Mammary epithelial cell (primary cell): ENCODE results near the gene APOBEC3A.

Source experiments
- EZH2 ChIP-seq: IDR thresholded peaks from 2 replicates; pipeline ENCODE4 v1.6.1; 2012; ENCODE audit warnings: low read length, inconsistent platforms, borderline replicate concordance
- TF ChIP-seq, protein P1 (sequence below), 2 donors: IDR thresholded peaks in 1 of 2; conservative IDR thresholded peaks in 1 of 2; 2 replicates each; pipeline ENCODE4 v1.5.1; 2011 to 2012; ENCODE audit warnings: inconsistent platforms in 2 of 2, low read length in 2 of 2, mild to moderate bottlenecking in 2 of 2, control low read depth in 1 of 2, low read depth in 1 of 2; ENCODE audit not compliant: insufficient read depth in 1 of 2; ENCODE audit errors: extremely low read depth in 1 of 2

DNA sequence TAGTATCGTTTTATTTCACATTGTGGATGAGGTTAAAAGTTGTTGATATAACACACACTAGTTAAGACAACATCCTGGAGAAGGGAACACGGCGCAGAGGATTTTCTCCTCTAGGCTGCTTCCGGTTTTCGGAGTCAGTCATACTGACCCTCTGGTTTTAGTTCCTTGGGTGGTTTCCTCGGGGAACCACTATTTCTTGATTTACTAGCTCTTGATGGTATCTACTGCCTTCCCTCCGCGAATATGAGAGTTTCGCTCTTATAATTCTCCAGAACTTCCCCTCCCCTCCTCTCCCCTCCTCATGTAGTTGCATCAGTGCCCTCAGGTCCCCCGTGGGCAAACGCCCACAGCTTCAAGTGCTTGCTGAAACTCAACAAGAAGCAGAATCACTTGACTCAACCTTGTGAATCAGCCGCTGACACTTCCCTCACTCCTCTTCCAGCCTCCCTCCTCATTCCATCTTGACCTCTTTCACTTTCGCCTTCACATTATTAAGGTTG, 15.9 kb upstream of the APOBEC3A start:
- TF ChIP-seq, protein P1, sequence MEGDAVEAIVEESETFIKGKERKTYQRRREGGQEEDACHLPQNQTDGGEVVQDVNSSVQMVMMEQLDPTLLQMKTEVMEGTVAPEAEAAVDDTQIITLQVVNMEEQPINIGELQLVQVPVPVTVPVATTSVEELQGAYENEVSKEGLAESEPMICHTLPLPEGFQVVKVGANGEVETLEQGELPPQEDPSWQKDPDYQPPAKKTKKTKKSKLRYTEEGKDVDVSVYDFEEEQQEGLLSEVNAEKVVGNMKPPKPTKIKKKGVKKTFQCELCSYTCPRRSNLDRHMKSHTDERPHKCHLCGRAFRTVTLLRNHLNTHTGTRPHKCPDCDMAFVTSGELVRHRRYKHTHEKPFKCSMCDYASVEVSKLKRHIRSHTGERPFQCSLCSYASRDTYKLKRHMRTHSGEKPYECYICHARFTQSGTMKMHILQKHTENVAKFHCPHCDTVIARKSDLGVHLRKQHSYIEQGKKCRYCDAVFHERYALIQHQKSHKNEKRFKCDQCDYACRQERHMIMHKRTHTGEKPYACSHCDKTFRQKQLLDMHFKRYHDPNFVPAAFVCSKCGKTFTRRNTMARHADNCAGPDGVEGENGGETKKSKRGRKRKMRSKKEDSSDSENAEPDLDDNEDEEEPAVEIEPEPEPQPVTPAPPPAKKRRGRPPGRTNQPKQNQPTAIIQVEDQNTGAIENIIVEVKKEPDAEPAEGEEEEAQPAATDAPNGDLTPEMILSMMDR (conservative IDR thresholded peaks at IDR 0.05 in 1 of 2, IDR thresholded peaks at IDR 0.05 in 1 of 2; ENCODE audit: extremely low read depth in 1 of 2, insufficient read depth in 1 of 2, low read depth in 1 of 2, low read length in 2 of 2): no peak
- TF ChIP-seq EZH2: no peak
